ENCODE measurements around the gene ANKZF1.

ANKZF1 gene

DNA sequence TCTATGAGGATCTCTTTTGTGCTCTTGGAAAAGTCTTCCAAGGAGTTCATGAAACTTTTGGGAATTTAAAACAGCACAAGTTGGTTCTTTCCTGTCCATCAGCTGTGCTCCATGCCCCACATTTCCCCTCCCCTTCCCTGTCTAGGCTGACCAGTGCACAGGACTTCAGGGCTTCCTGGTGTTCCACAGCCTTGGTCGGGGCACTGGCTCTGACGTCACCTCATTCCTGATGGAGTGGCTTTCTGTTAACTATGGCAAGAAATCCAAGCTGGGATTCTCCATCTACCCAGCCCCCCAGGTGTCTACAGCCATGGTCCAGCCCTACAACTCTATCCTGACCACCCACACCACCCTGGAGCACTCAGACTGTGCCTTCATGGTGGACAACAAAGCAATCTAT, 41.4 kb downstream of the ANKZF1 start:
- DNase-seq (ENCODE audit: extremely low read depth, low read depth) = no peak
- H3K4me3 ChIP-seq (replicated peaks; ENCODE audit: low read depth, low read length) = no peak overlapping the region
- TF ChIP-seq, protein P1, sequence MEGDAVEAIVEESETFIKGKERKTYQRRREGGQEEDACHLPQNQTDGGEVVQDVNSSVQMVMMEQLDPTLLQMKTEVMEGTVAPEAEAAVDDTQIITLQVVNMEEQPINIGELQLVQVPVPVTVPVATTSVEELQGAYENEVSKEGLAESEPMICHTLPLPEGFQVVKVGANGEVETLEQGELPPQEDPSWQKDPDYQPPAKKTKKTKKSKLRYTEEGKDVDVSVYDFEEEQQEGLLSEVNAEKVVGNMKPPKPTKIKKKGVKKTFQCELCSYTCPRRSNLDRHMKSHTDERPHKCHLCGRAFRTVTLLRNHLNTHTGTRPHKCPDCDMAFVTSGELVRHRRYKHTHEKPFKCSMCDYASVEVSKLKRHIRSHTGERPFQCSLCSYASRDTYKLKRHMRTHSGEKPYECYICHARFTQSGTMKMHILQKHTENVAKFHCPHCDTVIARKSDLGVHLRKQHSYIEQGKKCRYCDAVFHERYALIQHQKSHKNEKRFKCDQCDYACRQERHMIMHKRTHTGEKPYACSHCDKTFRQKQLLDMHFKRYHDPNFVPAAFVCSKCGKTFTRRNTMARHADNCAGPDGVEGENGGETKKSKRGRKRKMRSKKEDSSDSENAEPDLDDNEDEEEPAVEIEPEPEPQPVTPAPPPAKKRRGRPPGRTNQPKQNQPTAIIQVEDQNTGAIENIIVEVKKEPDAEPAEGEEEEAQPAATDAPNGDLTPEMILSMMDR (IDR thresholded peaks at IDR 0.05; ENCODE audit: low read depth, low read length, missing control alignments) = no peak

DNA sequence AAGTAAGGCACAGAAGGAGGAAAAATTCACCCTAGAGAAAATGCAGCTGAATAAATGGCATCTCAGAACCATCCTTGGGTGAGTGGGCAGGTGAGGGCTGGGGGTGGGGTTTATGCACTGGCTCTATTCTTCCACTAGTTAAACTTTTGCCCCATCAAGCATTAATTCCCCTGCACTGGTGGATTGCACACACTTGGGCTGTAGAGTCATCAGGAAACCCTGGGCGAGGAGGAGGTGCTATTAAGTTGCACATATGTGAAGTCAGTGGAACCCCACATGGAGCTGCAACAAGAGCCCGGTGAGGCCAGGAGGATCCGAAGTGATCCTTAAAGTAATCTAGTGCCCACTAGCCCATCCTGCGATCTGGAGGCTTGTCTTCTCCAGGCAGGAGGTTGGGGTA, 42.8 kb downstream of the ANKZF1 start:
- no peak for DNase-seq (ENCODE audit: extremely low read depth, low read depth)
- H3K4me3 ChIP-seq (replicated peaks; ENCODE audit: low read depth, low read length) = no peak overlapping the region

DNA sequence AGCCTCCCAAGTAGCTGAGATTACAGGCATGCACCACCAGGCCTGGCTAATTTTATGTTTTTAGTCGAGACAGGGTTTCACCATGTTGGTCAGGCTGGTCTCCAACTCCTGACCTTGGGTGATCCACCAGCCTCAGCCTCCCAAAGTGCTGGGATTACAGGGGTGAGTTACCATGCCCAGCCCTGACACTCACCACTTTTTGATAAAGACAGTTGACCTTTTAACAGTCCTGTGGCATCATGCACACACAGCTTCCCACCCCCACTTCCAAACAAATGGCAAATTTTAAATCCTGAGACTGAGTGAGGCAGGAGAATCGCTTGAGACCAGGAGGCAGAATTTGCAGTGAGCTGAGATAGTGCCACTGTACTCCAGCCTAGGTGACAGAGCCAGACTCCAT, 43.4 kb downstream of the ANKZF1 start:
- H3K4me3 ChIP-seq (replicated peaks; ENCODE audit: low read depth, low read length) = no peak overlapping the region
- TF ChIP-seq, protein P1 (IDR thresholded peaks at IDR 0.05; ENCODE audit: low read depth, low read length, missing control alignments) = no peak
- no peak for DNase-seq (ENCODE audit: extremely low read depth, low read depth)

More for the DNA sequence above, 42.8 kb downstream of the ANKZF1 start:
- TF ChIP-seq, protein P1 (IDR thresholded peaks at IDR 0.05; ENCODE audit: low read depth, low read length, missing control alignments) = no peak

DNA sequence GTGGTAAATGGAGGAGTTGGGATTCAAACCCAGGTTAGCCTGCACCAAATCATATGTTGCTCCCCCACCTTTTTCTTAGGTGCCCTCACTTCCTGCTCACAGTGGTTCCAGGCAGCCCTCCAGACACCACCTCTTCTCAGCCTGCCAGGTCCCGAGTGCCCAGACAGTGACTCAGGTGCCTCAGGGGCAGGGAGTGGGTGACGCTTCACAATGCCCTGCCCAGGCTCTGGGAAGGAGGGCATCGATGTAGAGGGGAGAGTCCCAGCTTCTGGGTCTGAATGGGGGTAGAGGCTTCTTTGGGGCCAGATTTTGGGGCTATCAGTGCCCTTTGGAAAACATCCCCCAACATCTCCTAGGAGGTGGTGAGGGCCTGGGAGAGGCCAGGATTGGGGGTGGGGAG, 44.3 kb downstream of the ANKZF1 start:
- TF ChIP-seq, protein P1 (IDR thresholded peaks at IDR 0.05; ENCODE audit: low read depth, low read length, missing control alignments) = no peak
- DNase-seq (ENCODE audit: extremely low read depth, low read depth) = no peak
- H3K4me3 ChIP-seq (replicated peaks; ENCODE audit: low read depth, low read length) = no peak overlapping the region

DNA sequence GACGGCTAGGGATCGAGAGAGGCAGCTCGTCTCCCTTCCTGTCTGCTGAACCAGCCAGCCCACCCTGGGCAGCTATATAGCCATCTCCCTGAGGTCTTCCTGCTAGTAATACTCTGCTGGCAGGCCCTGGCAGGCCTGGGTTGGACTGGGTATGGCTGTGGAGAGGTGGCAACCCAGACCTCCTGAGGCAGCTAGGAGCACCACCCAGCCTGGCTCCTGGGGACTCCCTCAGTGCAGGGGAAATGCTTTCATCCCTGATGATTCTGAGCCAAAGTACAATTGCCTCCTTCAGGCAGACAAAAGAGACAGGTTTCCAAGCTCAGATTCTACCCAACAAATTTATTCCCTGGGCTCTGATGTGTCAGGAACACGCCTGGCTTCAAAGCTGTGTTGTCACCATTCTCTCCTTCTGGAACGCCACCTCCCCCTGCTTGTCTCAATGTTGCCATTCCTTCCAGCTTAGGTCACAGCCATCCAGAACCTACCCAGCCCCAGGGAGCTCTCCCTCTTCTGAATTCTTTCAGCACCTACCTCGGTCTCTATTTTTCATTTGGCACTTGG, 44.8 kb downstream of the ANKZF1 start:
- TF ChIP-seq, protein P1 (IDR thresholded peaks at IDR 0.05; ENCODE audit: low read depth, low read length, missing control alignments) = no peak
- DNase-seq (ENCODE audit: extremely low read depth, low read depth) = no peak
- no peak overlapping the region for H3K4me3 ChIP-seq (replicated peaks; ENCODE audit: low read depth, low read length)

DNA sequence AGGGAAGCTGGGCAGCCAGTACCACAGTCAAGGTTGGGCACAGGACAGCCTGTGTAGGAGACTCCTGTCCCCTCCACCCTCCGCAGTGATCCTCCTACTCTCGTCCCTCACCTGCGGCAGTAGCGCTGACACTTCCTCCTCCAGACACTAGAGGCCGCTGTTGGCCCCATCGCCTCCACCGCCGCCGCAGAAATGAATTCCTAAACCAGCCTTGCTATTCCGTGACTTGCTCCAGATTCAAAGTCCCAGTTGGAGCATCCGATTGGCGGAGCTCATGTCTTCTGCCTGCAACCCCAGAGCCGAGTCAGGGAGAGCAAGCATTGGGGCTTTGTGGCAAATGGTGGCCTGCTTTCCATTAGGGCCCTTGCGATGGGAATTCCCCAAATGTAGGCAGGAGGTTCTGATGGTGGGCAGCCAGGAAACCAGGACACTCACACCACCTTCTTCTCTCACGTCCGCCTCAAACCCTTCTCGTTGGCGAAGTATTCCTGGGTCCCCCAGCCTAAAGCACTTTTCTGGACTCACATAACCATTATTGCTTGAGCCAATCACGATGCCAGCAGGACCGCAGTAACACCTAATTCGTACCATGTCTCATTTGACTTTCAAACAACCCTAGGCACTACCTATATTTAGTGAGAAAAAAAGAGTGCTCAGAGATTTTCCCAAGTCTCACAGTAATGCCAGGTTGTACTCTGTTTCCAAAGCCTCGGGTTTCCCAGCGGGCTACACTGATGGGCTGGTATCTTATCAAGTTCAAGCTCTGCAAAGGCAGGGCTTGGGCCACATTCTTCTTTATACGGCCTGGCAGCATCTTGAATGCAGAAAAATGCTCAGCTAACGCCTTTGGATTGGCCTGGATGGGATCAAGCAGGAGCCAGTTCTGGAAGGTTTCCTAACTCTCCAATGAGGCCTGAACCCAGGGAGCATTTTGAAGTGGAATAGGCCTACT, 48.4 kb downstream of the ANKZF1 start:
- TF ChIP-seq, protein P1 (IDR thresholded peaks at IDR 0.05; ENCODE audit: low read depth, low read length, missing control alignments) = peak; percentile 99
- DNase-seq (ENCODE audit: extremely low read depth, low read depth) = no peak
- H3K4me3 ChIP-seq (replicated peaks; ENCODE audit: low read depth, low read length) = no peak overlapping the region

Data from HFF-Myc (cell line).